HEK293 (cell line): ENCODE results near the gene XPO4.
"Not testable (repeated sequence)": the region's sequence is repeated elsewhere in the genome, so short reads cannot be mapped to it uniquely, and the experiment has no call there.

Experiments used
- SCRT2 ChIP-seq: fragments of 450-650 bp; formaldehyde crosslinking; IDR thresholded peaks from 2 replicates; pipeline ENCODE4 v1.5.1; 2016; ENCODE audit warnings: missing biosample characterization, missing genetic modification characterization
- SP7 ChIP-seq: fragments of 450-650 bp; formaldehyde crosslinking; IDR thresholded peaks from 2 replicates; pipeline ENCODE4 v1.5.1; 2016; ENCODE audit warnings: missing biosample characterization, missing genetic modification characterization
- ZFP3 ChIP-seq: fragments of 450-650 bp; formaldehyde crosslinking; IDR thresholded peaks from 2 replicates; pipeline ENCODE4 v1.5.1; 2016; ENCODE audit warnings: low read depth, missing biosample characterization, missing genetic modification characterization
- ZNF223 ChIP-seq: fragments of 450-650 bp; formaldehyde crosslinking; IDR thresholded peaks from 2 replicates; pipeline ENCODE4 v1.5.1; 2016; ENCODE audit warnings: missing biosample characterization, missing genetic modification characterization
- ZNF274 ChIP-seq, 2 experiments: fragments of 200-500 bp in 1 of 2; fragments of 450-650 bp in 1 of 2; sonication (Bioruptor generic) in 1 of 2; formaldehyde crosslinking in 1 of 2; IDR thresholded peaks; 2 replicates each; pipeline versions ENCODE4 v1.5.1 to v1.6.1; 2014 to 2016; ENCODE audit warnings: borderline replicate concordance in 1 of 2, inconsistent platforms in 1 of 2, low read length in 1 of 2, missing biosample characterization in 1 of 2, missing genetic modification characterization in 1 of 2
- ZNF366 ChIP-seq: fragments of 450-650 bp; formaldehyde crosslinking; conservative IDR thresholded peaks from 2 replicates; pipeline ENCODE4 v1.5.1; 2016; ENCODE audit warnings: missing biosample characterization, missing genetic modification characterization
- ZNF521 ChIP-seq: fragments of 450-650 bp; formaldehyde crosslinking; IDR thresholded peaks from 2 replicates; pipeline ENCODE4 v1.5.1; 2017; ENCODE audit warnings: missing biosample characterization, mild to moderate bottlenecking, missing genetic modification characterization
- ZNF549 ChIP-seq: fragments of 450-650 bp; IDR thresholded peaks from 2 replicates; pipeline ENCODE4 v1.5.1; 2018; ENCODE audit warnings: missing biosample characterization, missing genetic modification characterization, mild to moderate bottlenecking, inconsistent platforms, moderate library complexity
- TF ChIP-seq, protein P1 (sequence below): fragments of 450-650 bp; formaldehyde crosslinking; IDR thresholded peaks from 2 replicates; pipeline ENCODE4 v1.5.1; 2016; ENCODE audit warnings: missing biosample characterization, missing genetic modification characterization
- TF ChIP-seq, protein P2 (sequence below): fragments of 450-650 bp; formaldehyde crosslinking; IDR thresholded peaks from 2 replicates; pipeline ENCODE4 v1.5.0; 2017; ENCODE audit warnings: missing biosample characterization, missing genetic modification characterization, borderline replicate concordance
- TF ChIP-seq, protein P3 (sequence below): fragments of 450-650 bp; formaldehyde crosslinking; IDR thresholded peaks from 2 replicates; pipeline ENCODE4 v1.5.1; 2016; ENCODE audit warnings: missing biosample characterization, missing genetic modification characterization

DNA sequence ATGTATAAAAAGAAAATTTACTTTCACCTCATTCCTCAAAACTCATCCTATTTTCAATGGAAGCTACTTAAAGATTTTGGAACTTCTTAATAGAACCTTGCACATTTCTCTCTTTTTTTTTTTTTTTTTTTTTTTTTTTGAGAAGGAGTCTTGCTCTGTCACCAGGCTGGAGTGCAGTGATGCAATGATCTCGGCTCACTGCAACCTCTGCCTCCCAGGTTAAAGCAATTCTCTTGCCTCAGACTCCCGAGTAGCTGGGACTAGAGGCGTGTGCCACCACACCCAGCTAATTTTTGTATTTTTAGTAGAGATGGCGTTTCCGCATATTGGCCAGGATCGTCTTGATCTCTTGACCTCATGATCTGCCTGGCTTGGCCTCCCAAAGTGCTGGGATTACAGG lies 40.9 kb downstream of the XPO4 start:
- TF ChIP-seq, protein P1, sequence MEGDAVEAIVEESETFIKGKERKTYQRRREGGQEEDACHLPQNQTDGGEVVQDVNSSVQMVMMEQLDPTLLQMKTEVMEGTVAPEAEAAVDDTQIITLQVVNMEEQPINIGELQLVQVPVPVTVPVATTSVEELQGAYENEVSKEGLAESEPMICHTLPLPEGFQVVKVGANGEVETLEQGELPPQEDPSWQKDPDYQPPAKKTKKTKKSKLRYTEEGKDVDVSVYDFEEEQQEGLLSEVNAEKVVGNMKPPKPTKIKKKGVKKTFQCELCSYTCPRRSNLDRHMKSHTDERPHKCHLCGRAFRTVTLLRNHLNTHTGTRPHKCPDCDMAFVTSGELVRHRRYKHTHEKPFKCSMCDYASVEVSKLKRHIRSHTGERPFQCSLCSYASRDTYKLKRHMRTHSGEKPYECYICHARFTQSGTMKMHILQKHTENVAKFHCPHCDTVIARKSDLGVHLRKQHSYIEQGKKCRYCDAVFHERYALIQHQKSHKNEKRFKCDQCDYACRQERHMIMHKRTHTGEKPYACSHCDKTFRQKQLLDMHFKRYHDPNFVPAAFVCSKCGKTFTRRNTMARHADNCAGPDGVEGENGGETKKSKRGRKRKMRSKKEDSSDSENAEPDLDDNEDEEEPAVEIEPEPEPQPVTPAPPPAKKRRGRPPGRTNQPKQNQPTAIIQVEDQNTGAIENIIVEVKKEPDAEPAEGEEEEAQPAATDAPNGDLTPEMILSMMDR (tag by site-specific recombination): not testable (repeated sequence)
- TF ChIP-seq ZNF521; SCRT2 (tag by site-specific recombination); ZNF223; SP7 (tag by site-specific recombination); ZNF274 (IDR thresholded peaks at IDR 0.05; ENCODE audit: low read length); ZNF274 (tag by site-specific recombination; IDR thresholded peaks at IDR 0.05; ENCODE audit: borderline replicate concordance); ZFP3 (tag by site-specific recombination); ZNF549 (tag by site-specific recombination); ZNF366: not testable (repeated sequence)
- TF ChIP-seq, protein P2, sequence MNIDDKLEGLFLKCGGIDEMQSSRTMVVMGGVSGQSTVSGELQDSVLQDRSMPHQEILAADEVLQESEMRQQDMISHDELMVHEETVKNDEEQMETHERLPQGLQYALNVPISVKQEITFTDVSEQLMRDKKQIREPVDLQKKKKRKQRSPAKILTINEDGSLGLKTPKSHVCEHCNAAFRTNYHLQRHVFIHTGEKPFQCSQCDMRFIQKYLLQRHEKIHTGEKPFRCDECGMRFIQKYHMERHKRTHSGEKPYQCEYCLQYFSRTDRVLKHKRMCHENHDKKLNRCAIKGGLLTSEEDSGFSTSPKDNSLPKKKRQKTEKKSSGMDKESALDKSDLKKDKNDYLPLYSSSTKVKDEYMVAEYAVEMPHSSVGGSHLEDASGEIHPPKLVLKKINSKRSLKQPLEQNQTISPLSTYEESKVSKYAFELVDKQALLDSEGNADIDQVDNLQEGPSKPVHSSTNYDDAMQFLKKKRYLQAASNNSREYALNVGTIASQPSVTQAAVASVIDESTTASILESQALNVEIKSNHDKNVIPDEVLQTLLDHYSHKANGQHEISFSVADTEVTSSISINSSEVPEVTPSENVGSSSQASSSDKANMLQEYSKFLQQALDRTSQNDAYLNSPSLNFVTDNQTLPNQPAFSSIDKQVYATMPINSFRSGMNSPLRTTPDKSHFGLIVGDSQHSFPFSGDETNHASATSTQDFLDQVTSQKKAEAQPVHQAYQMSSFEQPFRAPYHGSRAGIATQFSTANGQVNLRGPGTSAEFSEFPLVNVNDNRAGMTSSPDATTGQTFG (tag by site-specific recombination): not testable (repeated sequence)
- TF ChIP-seq, protein P3, sequence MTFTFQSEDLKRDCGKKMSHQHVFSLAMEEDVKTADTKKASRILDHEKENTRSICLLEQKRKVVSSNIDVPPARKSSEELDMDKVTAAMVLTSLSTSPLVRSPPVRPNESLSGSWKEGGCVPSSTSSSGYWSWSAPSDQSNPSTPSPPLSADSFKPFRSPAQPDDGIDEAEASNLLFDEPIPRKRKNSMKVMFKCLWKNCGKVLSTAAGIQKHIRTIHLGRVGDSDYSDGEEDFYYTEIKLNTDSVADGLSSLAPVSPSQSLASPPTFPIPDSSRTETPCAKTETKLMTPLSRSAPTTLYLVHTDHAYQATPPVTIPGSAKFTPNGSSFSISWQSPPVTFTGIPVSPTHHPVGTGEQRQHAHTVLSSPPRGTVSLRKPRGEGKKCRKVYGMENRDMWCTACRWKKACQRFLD (tag by site-specific recombination): not testable (repeated sequence)
